ENCODE data around the gene ZNF750. TPM values are rescaled to one million over a fixed set of nuclear protein-coding genes. Genes with fewer than 3 reads are reported as not detected.

Gene ZNF750
- total RNA-seq, 1 experiment from 2014 or later: not detected

DNA sequence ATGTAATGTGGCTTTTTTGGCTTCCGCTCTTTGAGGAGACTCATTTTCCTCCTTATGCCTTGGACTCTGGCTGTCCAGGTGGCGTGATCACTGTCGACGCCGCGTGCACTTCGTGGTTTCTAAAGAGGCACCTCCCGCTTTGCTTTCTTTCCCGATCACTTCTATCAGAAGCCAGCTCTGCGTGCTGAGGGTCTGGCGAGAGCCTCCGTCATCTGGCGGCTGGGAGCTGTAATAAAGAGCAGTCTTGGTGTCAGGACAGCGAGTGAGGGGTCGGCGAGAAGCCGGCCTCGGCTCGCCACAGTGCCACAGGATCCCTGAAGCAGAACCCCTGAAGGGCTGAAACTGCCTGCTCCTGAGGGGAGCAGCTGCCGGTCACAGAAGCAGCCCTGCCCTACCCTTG, 7.4 kb downstream of the ZNF750 start:
- intact Hi-C loops (cut with micrococcal nuclease; ENCODE audit: unreplicated experiment): no loop called here
- peaks cover 2% of the 10 kb centered on the region for H3K36me3 ChIP-seq (ENCODE audit: insufficient read depth, low read length, poor library complexity, severe bottlenecking)
- ChIA-PET CTCF (no interaction called here), POLR2A (ENCODE audit: low non-redundant PET) (no interaction called here)
- DNase-seq (ENCODE audit: low spot score): no peak
- H3K27ac ChIP-seq (ENCODE audit: low read depth, low read length, poor library complexity, severe bottlenecking): no peak overlapping the region
- H3K27me3 ChIP-seq (replicated peaks; ENCODE audit: insufficient read depth, low read depth, low read length, poor library complexity): no peaks in the 10 kb centered on the region
- no TSS peak for BruUV-seq (replicated peaks)
- TF ChIP-seq, protein P1, sequence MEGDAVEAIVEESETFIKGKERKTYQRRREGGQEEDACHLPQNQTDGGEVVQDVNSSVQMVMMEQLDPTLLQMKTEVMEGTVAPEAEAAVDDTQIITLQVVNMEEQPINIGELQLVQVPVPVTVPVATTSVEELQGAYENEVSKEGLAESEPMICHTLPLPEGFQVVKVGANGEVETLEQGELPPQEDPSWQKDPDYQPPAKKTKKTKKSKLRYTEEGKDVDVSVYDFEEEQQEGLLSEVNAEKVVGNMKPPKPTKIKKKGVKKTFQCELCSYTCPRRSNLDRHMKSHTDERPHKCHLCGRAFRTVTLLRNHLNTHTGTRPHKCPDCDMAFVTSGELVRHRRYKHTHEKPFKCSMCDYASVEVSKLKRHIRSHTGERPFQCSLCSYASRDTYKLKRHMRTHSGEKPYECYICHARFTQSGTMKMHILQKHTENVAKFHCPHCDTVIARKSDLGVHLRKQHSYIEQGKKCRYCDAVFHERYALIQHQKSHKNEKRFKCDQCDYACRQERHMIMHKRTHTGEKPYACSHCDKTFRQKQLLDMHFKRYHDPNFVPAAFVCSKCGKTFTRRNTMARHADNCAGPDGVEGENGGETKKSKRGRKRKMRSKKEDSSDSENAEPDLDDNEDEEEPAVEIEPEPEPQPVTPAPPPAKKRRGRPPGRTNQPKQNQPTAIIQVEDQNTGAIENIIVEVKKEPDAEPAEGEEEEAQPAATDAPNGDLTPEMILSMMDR (conservative IDR thresholded peaks at IDR 0.05; ENCODE audit: low read depth, low read length): no peak
- no peak for TF ChIP-seq EZH2 (IDR thresholded peaks at IDR 0.05; ENCODE audit: borderline replicate concordance, low read depth, low read length, poor library complexity, severe bottlenecking)
- H3K4me3 ChIP-seq (ENCODE audit: low read depth, low read length, poor library complexity, severe bottlenecking): no peak overlapping the region
- peaks cover 38% of the 10 kb centered on the region for H3K4me1 ChIP-seq (ENCODE audit: insufficient read depth, low read length, poor library complexity, severe bottlenecking)
- H3K9me3 ChIP-seq (ENCODE audit: low read depth, low read length, poor library complexity, severe bottlenecking): no peaks in the 10 kb centered on the region

DNA sequence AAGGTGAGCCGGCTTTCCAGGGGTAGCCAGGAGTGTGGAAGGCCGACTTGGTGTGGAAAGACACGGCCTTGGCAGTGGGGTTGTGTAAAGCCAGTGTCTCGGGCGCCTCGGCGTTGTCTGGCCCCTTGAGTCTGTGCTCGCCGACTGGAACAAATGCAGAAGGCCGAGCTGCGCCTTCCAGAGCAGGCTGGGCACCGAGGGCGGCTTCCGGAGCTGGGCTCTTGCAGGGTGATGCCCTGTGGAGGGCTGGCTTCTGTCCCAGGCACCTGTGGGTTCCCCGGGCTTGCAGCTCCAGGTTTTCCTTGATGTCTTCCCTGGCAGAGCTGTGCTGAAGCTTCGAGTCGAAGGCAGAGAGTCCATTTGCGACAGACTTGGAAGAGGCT, 8.0 kb downstream of the ZNF750 start:
- intact Hi-C loops (cut with micrococcal nuclease; ENCODE audit: unreplicated experiment): no loop called here
- Histone ChIP-seq H3K4me3 (ENCODE audit: low read depth, low read length, poor library complexity, severe bottlenecking) (no peak overlapping the region), H3K27me3 (replicated peaks; ENCODE audit: insufficient read depth, low read depth, low read length, poor library complexity) (no peaks in the 10 kb centered on the region), H3K9me3 (ENCODE audit: low read depth, low read length, poor library complexity, severe bottlenecking) (no peaks in the 10 kb centered on the region), H3K36me3 (ENCODE audit: insufficient read depth, low read length, poor library complexity, severe bottlenecking) (peaks cover 2% of the 10 kb centered on the region), H3K4me1 (ENCODE audit: insufficient read depth, low read length, poor library complexity, severe bottlenecking) (peaks cover 32% of the 10 kb centered on the region), H3K27ac (ENCODE audit: low read depth, low read length, poor library complexity, severe bottlenecking) (no peak overlapping the region)
- POLR2A ChIA-PET (ENCODE audit: low non-redundant PET): no interaction called here
- CTCF ChIA-PET: no interaction called here
- no peak for TF ChIP-seq EZH2 (IDR thresholded peaks at IDR 0.05; ENCODE audit: borderline replicate concordance, low read depth, low read length, poor library complexity, severe bottlenecking)
- TF ChIP-seq, protein P1 (conservative IDR thresholded peaks at IDR 0.05; ENCODE audit: low read depth, low read length): no peak
- DNase-seq (ENCODE audit: low spot score): no peak
- no TSS peak for BruUV-seq (replicated peaks)

DNA sequence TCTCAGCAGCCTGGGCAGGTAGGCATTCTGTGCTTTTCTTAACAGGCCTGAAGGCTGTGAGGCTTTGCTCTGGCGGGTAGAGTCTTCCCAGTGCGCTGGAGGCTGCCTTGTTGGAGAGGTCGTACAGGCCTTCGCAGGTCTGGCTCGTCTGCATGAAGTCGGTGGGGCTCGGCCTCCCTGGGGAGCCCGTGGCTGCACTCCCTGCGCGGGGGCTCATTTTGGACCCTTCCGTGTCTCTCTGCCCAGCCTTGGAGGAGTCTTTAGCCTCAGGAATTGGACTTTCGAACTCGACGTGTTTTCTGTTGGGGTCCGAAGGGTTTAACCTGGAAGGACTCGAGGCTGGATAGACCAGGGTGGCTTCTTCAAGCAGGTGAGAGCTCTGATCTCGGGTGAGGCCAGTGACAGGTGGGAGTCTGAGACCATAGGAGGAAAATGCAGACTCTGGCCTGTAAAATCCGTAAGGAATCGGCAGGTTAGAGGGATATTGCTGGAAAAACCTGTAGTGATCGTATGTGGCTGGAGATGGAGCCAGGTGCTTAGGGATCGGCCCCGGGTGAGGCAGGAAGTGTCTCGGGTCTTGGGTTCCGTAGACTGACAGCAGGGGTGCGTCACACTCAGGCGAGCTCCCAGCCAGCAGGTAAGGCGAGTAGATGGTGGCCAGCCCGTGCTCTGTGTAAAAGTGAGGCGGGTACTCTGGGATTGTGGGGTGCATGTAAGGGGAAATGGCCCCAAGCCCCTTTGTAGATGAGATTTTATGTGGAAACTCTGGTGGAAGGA, 8.6 kb downstream of the ZNF750 start:
- Histone ChIP-seq H3K4me3 (ENCODE audit: low read depth, low read length, poor library complexity, severe bottlenecking) (no peak overlapping the region), H3K4me1 (ENCODE audit: insufficient read depth, low read length, poor library complexity, severe bottlenecking) (peaks cover 26% of the 10 kb centered on the region), H3K9me3 (ENCODE audit: low read depth, low read length, poor library complexity, severe bottlenecking) (no peaks in the 10 kb centered on the region), H3K27ac (ENCODE audit: low read depth, low read length, poor library complexity, severe bottlenecking) (no peak overlapping the region), H3K36me3 (ENCODE audit: insufficient read depth, low read length, poor library complexity, severe bottlenecking) (peaks cover 2% of the 10 kb centered on the region), H3K27me3 (replicated peaks; ENCODE audit: insufficient read depth, low read depth, low read length, poor library complexity) (no peaks in the 10 kb centered on the region)
- no peak for DNase-seq (ENCODE audit: low spot score)
- TF ChIP-seq EZH2 (IDR thresholded peaks at IDR 0.05; ENCODE audit: borderline replicate concordance, low read depth, low read length, poor library complexity, severe bottlenecking): no peak
- TF ChIP-seq, protein P1 (conservative IDR thresholded peaks at IDR 0.05; ENCODE audit: low read depth, low read length): no peak
- intact Hi-C loops (cut with micrococcal nuclease; ENCODE audit: unreplicated experiment): no loop called here
- POLR2A ChIA-PET (ENCODE audit: low non-redundant PET): interaction anchor here (0.6 kb wide), 1 partner anchor 111 kb away, joined by 3 read pairs; no protein-coding TSS in a partner anchor
- no TSS peak for BruUV-seq (replicated peaks)
- CTCF ChIA-PET: no interaction called here
